Fibroblast of skin of right biceps (primary cell): ENCODE data around the gene UPF3A.

Experiments
- DNase-seq: peaks from one replicate; pipeline ENCODE4 v3.0.0-alpha.2; 2013

Gene UPF3A

GRCh38 chr13:114304346-114305034 is 23.1 kb downstream of the UPF3A start:
- no peak for DNase-seq

- DNase-seq: no peak
Measured at GRCh38 chr13:114309086-114309485, 27.7 kb downstream of the UPF3A start.

GRCh38 chr13:114309806-114310410 is 28.5 kb downstream of the UPF3A start:
- no peak for DNase-seq

GRCh38 chr13:114310956-114311355 is 29.6 kb downstream of the UPF3A start:
- DNase-seq: peak; percentile 41

GRCh38 chr13:114311387-114311786 is 30.0 kb downstream of the UPF3A start:
- DNase-seq: no peak

- peak; percentile 33 for DNase-seq
Measured at GRCh38 chr13:114311908-114312307, 30.5 kb downstream of the UPF3A start.

GRCh38 chr13:114313061-114313860 is 31.9 kb downstream of the UPF3A start:
- peak; percentile 50 for DNase-seq

- peak; percentile 96 for DNase-seq
Measured at GRCh38 chr13:114314074-114314912, 32.9 kb downstream of the UPF3A start, which contains the start of gene CHAMP1. TSS of gene CHAMP1 (plus strand) at chr13:114314503. CDS start at chr13:114323843, 9,340 bp downstream.

GRCh38 chr13:114315074-114315785 is 33.8 kb downstream of the UPF3A start:
- no peak for DNase-seq

GRCh38 chr13:114318624-114319023 is 37.2 kb downstream of the UPF3A start:
- no peak for DNase-seq

GRCh38 chr13:114319441-114319913 is 38.1 kb downstream of the UPF3A start:
- peak; percentile 90 for DNase-seq

GRCh38 chr13:114320065-114320464 is 38.7 kb downstream of the UPF3A start:
- no peak for DNase-seq

- no peak for DNase-seq
Measured at GRCh38 chr13:114321256-114321655, 39.9 kb downstream of the UPF3A start.

GRCh38 chr13:114323349-114323748 is 41.9 kb downstream of the UPF3A start:
- DNase-seq: no peak

GRCh38 chr13:114324334-114324733 is 42.9 kb downstream of the UPF3A start:
- DNase-seq: no peak

- no peak for DNase-seq
Measured at GRCh38 chr13:114325729-114326128, 44.3 kb downstream of the UPF3A start.

- DNase-seq: no peak
Measured at GRCh38 chr13:114328034-114328433, 46.6 kb downstream of the UPF3A start.

- DNase-seq: no peak
Measured at GRCh38 chr13:114328595-114328994, 47.2 kb downstream of the UPF3A start.

GRCh38 chr13:114330086-114330485 is 48.7 kb downstream of the UPF3A start:
- DNase-seq: no peak

GRCh38 chr13:114333881-114334280 is 52.5 kb downstream of the UPF3A start:
- DNase-seq: peak; percentile 12

- no peak for DNase-seq
Measured at GRCh38 chr13:114334305-114335053, 53.1 kb downstream of the UPF3A start.
